HG03097 (cell line): ENCODE data around the gene FTCD.
"Not testable (repeated sequence)": the region's sequence is repeated elsewhere in the genome, so short reads cannot be mapped to it uniquely, and the experiment has no call there.

Source experiments
- ATAC-seq: cut with Tn5 transposase; IDR thresholded peaks from one replicate; pipeline ENCODE4 v1.9.1; 2021; ENCODE audit not compliant: unreplicated experiment, low FRiP score

Gene FTCD

GRCh38 chr21:46171996-46172862, 16.9 kb upstream of the FTCD start:
- no peak for ATAC-seq

DNA sequence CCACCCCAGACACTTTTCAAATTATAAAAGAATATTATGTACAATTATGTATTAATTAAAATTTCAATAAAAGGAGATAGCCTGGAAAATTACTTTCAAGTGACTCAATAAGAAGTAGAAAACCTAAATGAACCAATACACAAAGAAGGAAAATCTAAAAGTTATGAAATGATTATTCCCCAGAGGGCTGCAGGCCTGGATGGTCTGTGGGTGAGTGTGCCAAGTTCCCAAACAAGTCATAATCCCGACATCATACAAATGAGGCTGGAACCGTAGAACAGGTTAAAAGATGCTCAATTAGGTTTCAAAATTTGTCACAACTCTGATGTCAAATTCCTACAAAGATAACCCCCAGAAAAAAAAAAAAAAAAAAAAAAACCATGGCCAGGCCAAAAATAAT, 16.2 kb upstream of the FTCD start:
- ATAC-seq, result no peak

DNA sequence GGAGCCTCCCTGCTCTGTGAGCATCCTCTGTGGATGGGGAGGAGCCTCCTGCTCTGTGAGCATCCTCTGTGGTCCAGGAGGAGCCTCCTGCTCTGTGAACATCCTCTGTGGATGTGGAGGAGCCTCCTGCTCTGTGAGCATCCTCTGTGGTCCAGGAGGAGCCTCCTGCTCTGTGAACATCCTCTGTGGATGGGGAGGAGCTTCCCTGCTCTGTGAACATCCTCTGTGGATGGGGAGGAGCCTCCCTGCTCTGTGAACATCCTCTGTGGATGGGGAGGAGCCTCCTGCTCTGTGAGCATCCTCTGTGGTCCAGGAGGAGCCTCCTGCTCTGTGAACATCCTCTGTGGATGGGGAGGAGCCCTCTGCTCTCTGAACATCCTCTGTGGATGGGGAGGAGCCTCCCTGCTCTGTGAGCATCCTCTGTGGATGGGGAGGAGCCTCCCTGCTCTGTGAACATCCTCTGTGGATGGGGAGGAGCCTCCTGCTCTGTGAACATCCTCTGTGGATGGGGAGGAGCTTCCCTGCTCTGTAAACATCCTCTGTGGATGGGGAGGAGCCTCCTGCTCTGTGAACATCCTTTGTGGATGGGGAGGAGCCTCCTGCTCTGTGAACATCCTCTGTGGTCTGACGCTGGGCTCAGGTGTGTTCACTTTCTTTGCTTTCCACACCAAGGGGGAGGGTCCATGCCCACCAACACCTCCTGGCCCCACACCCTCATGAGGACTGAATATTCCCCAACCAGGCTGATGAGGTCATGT, 15.2 kb upstream of the FTCD start:
- not testable (repeated sequence) for ATAC-seq

DNA sequence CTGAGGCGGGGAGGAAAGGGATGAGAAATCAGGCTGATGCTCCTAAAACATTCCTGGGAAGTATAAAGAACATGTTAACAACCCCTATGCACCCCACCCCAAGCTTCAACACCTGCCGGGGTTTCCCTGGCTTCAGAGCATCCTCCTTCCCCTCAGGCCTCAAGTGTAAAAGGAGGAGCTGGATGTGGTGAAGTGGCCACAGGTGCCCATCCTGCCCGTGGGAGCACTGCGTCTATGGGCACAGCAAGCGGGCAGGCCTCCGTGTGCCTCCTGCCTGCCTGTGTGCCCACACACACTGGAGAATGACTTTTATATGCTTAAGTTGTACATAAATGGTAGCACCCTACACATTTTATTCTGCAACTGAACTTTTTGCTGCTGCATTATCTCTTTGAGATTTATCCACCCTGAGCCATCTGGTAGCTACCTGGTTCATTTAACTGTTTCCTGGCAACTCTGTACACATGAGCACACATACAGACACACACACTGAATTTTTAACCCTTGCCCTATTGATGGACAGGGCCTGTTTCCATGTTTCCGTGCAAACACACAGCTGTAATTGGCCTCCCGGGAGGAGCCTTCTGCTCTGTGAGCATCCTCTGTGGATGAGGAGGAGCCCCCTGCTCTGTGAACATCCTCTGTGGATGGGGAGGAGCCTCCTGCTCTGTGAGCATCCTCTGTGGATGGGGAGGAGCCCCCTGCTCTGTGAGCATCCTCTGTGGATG, 13.4 kb upstream of the FTCD start:
- no peak for ATAC-seq

- no peak for ATAC-seq
Measured at GRCh38 chr21:46168238-46168637, 12.9 kb upstream of the FTCD start.

GRCh38 chr21:46165098-46165497, 9.7 kb upstream of the FTCD start:
- ATAC-seq, result no peak

GRCh38 chr21:46163380-46163779, 8.0 kb upstream of the FTCD start:
- no peak for ATAC-seq

GRCh38 chr21:46161633-46162592, 6.5 kb upstream of the FTCD start:
- no peak for ATAC-seq

- ATAC-seq, result no peak
Measured at GRCh38 chr21:46160907-46161632, 5.7 kb upstream of the FTCD start.

DNA sequence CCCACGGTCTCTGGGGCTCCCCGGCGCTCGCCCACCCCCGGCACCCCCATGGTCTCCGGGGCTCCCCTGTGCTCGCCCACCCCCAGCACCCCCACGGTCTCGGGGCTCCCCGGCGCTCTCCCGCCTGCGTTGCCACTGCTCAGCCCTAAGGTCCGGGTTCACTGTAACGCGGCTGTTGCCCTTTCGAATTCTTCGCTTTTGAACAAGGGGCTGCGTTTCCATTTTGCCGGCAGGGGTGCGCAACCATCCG, 5.2 kb upstream of the FTCD start:
- ATAC-seq, result no peak

DNA sequence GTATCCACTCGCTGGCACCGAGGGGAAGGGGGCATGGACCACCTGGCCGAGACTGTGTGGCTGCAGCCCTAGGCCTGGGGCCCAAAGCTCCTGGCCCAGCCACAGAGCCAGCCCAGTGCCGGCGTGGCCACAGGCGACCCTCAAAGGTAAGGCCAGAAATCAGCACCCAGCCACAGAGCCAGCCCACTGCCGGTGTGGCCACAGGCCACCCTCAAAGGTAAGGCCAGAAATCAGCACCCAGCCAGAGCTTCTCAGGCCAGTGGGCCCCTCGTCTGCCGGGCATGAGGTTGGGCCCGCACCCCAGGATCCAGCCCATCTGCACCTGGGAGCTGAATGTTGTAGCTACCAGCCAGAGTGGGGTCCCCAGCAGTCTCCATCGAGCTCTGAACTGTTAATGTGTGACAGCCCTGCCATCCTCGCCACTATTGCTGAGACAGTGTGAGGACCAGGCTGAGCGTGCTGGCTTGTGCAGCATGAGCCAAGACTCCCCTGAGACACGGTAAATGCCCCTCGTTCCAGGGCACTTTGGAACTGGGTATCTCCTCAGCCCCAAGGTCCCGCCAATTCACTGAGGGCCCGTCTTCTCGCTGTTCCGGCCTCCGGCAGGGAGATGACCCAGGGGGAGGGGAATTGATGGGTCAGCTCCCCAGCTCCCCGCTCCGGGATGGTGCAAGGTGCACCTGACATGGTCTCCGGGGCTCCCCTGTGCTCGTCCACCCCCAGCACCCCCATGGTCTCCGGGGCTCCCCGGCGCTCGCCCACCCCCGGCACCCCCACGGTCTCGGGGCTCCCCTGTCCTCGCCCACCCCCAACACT, 4.7 kb upstream of the FTCD start:
- no peak for ATAC-seq

DNA sequence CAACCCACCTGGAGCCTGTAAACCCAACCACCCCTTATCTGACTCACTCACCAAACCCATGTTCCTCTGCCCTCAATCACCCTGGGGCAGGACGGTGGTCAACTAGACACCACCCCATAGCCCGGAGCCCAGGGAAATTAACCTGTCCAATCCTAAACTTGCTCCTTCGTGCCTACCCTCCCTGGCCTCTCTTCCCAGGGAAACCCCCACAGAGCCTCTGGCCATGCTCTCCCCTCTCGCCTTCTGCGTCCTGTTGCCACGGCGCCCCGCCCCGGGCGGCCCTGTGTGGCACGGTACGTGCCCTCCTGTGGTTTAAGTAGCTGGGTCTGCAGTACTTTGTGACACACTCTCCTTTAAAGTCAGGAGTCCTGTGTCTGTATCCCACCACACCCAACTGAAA, 4.0 kb upstream of the FTCD start:
- no peak for ATAC-seq

GRCh38 chr21:46158666-46159300, 3.4 kb upstream of the FTCD start:
- ATAC-seq, result no peak

GRCh38 chr21:46157987-46158451, 2.6 kb upstream of the FTCD start:
- no peak for ATAC-seq

GRCh38 chr21:46157396-46157986, 2.1 kb upstream of the FTCD start:
- ATAC-seq, result no peak

GRCh38 chr21:46156678-46157077, 1.3 kb upstream of the FTCD start:
- ATAC-seq, result no peak

DNA sequence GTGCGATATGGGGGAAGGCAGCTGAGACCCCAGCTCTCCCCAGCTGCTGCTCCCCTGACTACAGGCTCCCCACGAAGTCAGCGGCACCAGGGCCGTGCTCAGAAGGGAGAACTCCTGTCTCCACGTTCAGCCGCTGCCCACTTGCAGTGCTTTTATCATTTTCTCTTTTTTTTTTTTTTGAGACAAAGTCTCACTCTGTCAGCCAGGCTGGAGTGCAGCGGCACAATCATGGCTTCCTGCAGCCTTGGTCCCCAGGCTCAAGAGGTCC, 933 bp upstream of the FTCD start:
- no peak for ATAC-seq

GRCh38 chr21:46154955-46155513, 345 bp downstream of the FTCD start:
- no peak for ATAC-seq
